Measurements from ENCODE around the gene RNF114. TPM values are rescaled to one million over a fixed set of nuclear protein-coding genes. Genes with fewer than 3 reads are reported as not detected.

The RNF114 gene
- total and polyA plus RNA-seq, 12 donors, result 26.9 to 201 (median 68.9) TPM

DNA sequence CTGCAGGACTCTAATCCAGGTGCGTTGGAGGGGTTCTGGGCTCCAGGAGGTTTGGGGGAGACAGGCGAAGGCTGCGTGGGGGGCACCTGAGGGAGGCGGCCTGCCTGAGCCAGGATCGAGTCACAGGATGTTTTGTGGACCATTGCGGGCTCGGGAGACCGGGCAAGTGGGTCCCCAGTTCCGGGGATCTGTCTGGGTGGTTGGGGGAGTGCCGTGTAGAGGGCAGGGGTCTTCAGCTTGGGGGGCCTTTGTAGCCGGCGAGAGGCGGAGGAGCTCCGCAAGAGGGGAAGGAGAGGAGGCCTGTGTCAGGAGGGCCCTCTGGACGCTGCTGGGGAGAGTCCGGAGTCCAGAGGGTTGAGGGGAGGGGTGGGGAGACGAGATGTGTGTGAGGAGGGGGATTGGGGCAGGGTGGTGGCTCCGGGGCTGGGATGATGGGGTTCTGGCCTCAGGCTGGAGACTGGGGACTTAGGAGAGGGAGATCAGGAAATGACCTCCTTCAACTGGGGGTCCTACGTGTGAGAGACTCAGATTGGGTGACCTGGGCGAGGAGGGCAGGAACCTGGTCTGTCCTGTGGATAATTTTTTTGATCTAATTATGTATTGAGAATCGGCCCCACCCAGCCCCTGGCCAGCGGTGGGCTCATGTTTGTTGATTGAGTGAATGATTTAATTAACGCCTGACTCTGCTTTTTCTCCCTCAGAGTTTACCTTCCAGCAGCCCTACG is 47.1 kb downstream of the RNF114 start:
- TF ChIP-seq, protein P1, sequence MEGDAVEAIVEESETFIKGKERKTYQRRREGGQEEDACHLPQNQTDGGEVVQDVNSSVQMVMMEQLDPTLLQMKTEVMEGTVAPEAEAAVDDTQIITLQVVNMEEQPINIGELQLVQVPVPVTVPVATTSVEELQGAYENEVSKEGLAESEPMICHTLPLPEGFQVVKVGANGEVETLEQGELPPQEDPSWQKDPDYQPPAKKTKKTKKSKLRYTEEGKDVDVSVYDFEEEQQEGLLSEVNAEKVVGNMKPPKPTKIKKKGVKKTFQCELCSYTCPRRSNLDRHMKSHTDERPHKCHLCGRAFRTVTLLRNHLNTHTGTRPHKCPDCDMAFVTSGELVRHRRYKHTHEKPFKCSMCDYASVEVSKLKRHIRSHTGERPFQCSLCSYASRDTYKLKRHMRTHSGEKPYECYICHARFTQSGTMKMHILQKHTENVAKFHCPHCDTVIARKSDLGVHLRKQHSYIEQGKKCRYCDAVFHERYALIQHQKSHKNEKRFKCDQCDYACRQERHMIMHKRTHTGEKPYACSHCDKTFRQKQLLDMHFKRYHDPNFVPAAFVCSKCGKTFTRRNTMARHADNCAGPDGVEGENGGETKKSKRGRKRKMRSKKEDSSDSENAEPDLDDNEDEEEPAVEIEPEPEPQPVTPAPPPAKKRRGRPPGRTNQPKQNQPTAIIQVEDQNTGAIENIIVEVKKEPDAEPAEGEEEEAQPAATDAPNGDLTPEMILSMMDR (IDR thresholded peaks at IDR 0.05), result no peak
- TF ChIP-seq POLR2A (IDR thresholded peaks at IDR 0.05), result no peak
- no peaks in the 10 kb centered on the region for H3K9me3 ChIP-seq (replicated peaks in 1 of 3)
- WGBS, 4 donors, result 29 to 55% (median 48%) methylated on average over 10 to 24 of the region's 24 CpGs
- peaks cover 7 to 20% of the 10 kb centered on the region in 2 donors for H3K4me1 ChIP-seq (replicated peaks in 1 of 2)
- peak overlapping the region in 2 of 4 donors; percentile 37 to 47 for H3K4me3 ChIP-seq
- H3K27ac ChIP-seq, result peak overlapping the region; percentile 11 to 94 (median 49)
- DNase-seq, result no peak
- intact Hi-C loops (cut with DNase I), result no loop called here
- H3K36me3 ChIP-seq (replicated peaks in 1 of 2), result no peaks in the 10 kb centered on the region
- H3K27me3 ChIP-seq, result no peaks in the 10 kb centered on the region

DNA sequence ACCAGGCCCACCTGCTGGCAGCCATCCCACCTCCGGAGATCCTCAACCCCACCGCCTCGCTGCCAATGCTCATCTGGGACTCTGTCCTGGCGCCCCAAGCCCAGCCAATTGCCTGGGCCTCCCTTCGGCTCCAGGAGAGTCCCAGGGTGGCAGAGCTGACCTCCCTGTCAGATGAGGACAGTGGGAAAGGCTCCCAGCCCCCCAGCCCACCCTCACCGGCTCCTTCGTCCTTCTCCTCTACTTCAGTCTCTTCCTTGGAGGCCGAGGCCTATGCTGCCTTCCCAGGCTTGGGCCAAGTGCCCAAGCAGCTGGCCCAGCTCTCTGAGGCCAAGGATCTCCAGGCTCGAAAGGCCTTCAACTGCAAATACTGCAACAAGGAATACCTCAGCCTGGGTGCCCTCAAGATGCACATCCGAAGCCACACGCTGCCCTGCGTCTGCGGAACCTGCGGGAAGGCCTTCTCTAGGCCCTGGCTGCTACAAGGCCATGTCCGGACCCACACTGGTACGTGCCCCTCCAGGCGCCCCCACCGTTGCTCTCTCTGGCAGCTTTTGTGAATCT is 47.7 kb downstream of the RNF114 start:
- DNase-seq, result no peak
- intact Hi-C loops (cut with DNase I), result no loop called here

DNA sequence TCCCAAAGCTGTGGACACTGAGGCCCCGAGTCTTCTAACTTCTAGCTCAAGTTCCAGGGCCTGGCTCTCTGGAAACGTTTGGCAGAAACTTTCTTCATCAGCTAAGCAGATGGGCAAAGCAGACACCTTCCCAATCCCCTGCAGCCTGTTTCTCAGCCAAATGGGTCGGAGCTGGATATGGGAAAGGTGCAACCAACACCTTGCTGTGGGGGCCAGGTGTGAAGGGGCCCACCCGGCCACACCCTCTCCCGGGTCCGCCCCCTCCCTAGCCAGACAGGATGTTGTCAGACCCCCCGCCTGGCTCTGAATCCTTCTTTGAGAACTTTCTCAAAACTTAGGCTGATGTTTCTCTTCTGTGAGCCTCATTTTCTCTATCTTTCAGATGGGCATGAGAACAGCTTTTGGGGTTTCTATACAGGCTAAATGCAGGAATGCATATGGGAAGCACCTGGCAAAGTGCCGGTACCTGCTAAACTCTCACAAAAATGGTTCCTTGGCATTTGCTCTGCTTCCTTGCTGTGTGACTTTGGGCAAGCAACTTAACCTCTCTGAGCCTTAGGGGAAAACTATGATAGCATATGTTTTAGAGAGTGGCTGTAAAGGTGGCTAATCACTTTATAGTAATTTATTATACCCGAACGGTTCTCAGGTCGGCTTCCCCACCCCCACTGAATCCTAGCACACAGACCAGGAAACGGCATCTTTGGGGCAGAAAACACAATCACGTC is 48.4 kb downstream of the RNF114 start:
- intact Hi-C loops (cut with DNase I), result no loop called here
- Histone ChIP-seq H3K9me3 (replicated peaks in 1 of 3) (no peaks in the 10 kb centered on the region), H3K4me1 (replicated peaks in 1 of 2) (peaks cover 7 to 25% of the 10 kb centered on the region in 2 donors), H3K27ac (peak overlapping the region in 2 of 5 donors; percentile 45 to 94), H3K27me3 (no peaks in the 10 kb centered on the region), H3K4me3 (peak overlapping the region in 2 of 4 donors; percentile 7 to 47), H3K36me3 (replicated peaks in 1 of 2) (no peaks in the 10 kb centered on the region)
- TF ChIP-seq, protein P1 (IDR thresholded peaks at IDR 0.05), result no peak
- no peak for TF ChIP-seq POLR2A (IDR thresholded peaks at IDR 0.05)
- 58 to 71% (median 70%) methylated on average over 10 to 13 of the region's 13 CpGs for WGBS, 4 donors
- no peak for DNase-seq

More for the DNA sequence above, 47.7 kb downstream of the RNF114 start:
- Histone ChIP-seq H3K4me1 (replicated peaks in 1 of 2) (peaks cover 7 to 24% of the 10 kb centered on the region in 2 donors), H3K27ac (peak overlapping the region in 3 of 5 donors; percentile 43 to 94 (median 45)), H3K36me3 (replicated peaks in 1 of 2) (no peaks in the 10 kb centered on the region), H3K9me3 (replicated peaks in 1 of 3) (no peaks in the 10 kb centered on the region), H3K4me3 (peak overlapping the region in 2 of 4 donors; percentile 37 to 47), H3K27me3 (no peaks in the 10 kb centered on the region)
- no peak for TF ChIP-seq POLR2A (IDR thresholded peaks at IDR 0.05)
- TF ChIP-seq, protein P1 (IDR thresholded peaks at IDR 0.05), result no peak
- 58 to 90% (median 67%) methylated on average over 7 to 18 of the region's 18 CpGs for WGBS, 4 donors

DNA sequence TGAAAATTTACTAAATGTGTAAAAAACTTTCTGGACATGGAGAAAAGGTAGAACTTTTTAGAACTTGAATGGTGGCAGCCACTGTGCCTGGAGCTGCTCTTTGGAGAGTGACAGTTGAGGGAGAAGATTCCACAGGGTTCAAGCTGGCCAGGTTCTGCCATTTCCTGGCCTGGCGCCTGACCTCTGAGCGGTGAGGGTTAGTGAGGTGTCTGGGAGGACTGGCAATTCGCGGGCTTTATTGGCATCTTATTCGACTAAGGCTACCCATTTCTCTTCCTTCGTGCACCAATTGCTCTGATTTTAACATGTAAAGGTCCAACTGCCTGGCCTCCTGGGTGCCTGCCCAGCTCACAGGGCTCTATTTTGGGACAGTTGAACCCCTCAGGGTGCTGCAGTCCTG is 49.0 kb downstream of the RNF114 start:
- peak overlapping the region in 1 of 4 donors; percentile 47 for H3K4me3 ChIP-seq
- H3K36me3 ChIP-seq (replicated peaks in 1 of 2), result no peaks in the 10 kb centered on the region
- intact Hi-C loops (cut with DNase I), result no loop called here
- no peaks in the 10 kb centered on the region for H3K9me3 ChIP-seq (replicated peaks in 1 of 3)
- peaks cover 7 to 29% of the 10 kb centered on the region in 2 donors for H3K4me1 ChIP-seq (replicated peaks in 1 of 2)
- 46 to 70% (median 56%) methylated on average over 2 to 6 of the region's 6 CpGs for WGBS, 4 donors
- DNase-seq, result no peak
- no peaks in the 10 kb centered on the region for H3K27me3 ChIP-seq
- H3K27ac ChIP-seq, result peak overlapping the region in 1 of 5 donors; percentile 94
- TF ChIP-seq POLR2A (IDR thresholded peaks at IDR 0.05), result no peak
- TF ChIP-seq, protein P1 (IDR thresholded peaks at IDR 0.05), result no peak
